Right renal pelvis (tissue), 4 donors: ENCODE results near the gene TPRA1. TPM values are rescaled to one million over a fixed set of nuclear protein-coding genes. Genes with fewer than 3 reads are reported as not detected.
"Not testable (repeated sequence)": the region's sequence is repeated elsewhere in the genome, so short reads cannot be mapped to it uniquely, and the experiment has no call there.

Experiments used
- DNase-seq, 4 donors: peaks; one replicate each; pipeline ENCODE4 v3.0.0-alpha.2; 2013; ENCODE audit warnings: low read depth in 4 of 4, low spot score in 3 of 4, missing footprints in 1 of 4
- polyA plus RNA-seq, 4 donors: library from polyadenylated mRNA; unstranded; fragments of 120-200 nt; gene quantifications; one replicate each; pipeline ENCODE4 v1.2.1, GENCODE V29; 2013; ENCODE audit not compliant: insufficient read length in 4 of 4

The TPRA1 gene
- polyA plus RNA-seq, 4 donors: 32.3 to 44.4 (median 37.9) TPM

GRCh38 chr3:127616836-127617605, 26.5 kb upstream of the TPRA1 start:
- no peak for DNase-seq

DNA sequence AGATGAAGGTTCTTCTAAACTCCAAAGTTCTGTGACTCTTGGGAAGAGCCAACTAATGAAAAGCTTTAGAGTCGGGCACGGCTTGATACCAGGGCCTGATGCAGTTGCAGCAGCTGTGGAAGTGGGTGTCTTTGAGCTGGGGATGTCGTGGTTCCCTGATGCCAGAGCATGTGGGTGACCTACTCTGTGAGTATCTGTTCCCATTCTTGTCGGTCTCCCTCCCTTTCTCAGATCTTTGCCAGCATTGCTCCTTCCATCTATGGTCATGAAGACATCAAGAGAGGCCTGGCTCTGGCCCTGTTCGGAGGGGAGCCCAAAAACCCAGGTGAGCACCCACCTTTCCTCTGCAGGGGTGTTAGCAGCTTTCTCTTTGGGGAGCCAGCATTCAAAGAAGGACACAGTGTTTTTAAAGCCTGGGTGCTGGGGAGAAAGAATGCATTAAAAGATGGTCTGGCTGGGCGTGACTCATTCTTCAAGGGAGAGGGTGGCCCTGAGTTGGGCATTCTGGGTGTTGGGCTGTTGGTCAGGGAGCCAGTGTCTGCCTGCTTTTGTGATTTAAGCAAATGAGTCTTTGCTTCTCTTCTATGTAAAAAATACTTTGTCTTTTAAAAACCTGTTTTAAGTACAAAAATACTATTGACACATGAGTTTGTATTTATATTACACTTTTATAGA, 25.2 kb upstream of the TPRA1 start:
- DNase-seq: no peak

GRCh38 chr3:127614928-127615589, 24.5 kb upstream of the TPRA1 start:
- no peak for DNase-seq

GRCh38 chr3:127613406-127613805, 22.9 kb upstream of the TPRA1 start:
- DNase-seq: no peak

- DNase-seq: no peak
Measured at GRCh38 chr3:127612966-127613365, 22.4 kb upstream of the TPRA1 start.

- no peak for DNase-seq
Measured at GRCh38 chr3:127611251-127611650, 20.7 kb upstream of the TPRA1 start.

- DNase-seq: no peak
Measured at GRCh38 chr3:127610105-127610504, 19.6 kb upstream of the TPRA1 start.

GRCh38 chr3:127608362-127608718, 17.8 kb upstream of the TPRA1 start:
- DNase-seq: no peak

GRCh38 chr3:127607675-127608361, 17.3 kb upstream of the TPRA1 start:
- DNase-seq: no peak

DNA sequence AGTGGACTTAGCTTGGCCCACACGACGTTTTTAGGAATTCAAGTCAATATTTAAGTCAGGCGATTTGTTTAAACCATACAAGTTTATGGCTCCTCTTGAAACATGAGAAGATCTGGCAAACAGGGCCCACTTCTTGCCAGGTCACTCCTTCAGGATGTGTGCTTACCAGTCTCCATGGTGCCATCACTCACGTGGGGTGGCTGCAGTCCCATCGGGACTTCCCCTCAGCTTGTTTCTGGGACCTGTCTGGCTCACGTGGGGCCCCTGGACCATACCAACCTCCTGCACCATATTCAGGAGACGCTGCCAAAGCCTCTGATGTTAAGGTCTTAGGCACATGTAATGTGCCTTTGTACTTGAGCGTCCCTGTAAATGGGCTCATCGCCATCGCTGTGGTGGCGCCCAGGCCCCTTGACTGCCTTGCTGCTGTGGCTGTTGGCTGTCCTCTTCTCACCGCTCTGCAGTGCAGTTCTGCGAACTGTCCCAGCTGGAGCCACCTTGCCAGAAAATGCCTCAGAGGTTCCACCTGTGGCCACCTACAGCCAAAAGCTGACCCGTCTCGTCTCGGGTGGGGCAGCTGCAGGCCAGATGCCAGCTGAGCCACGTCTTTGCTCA, 16.6 kb upstream of the TPRA1 start:
- no peak for DNase-seq

- DNase-seq: no peak
Measured at GRCh38 chr3:127606086-127606805, 15.7 kb upstream of the TPRA1 start.

DNA sequence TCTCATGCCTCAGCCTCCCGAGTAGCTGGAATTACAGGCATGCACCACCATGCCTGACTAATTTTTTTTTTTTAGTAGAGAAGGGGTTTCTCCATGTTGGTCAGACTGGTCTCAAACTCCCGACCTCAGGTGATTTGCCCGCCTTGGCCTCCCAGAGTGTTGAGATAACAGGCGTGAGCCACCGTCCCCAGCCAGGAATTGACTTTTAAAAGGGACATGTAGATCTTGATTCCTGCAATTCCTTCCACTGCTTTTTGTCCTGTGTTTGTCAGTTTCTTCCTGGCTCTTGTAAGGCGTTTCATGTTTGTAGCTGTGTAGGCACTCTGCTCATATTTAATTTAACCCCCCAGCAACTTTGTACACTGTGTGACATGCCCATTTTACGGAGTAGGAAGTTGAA, 15.0 kb upstream of the TPRA1 start:
- DNase-seq: not testable (repeated sequence)

DNA sequence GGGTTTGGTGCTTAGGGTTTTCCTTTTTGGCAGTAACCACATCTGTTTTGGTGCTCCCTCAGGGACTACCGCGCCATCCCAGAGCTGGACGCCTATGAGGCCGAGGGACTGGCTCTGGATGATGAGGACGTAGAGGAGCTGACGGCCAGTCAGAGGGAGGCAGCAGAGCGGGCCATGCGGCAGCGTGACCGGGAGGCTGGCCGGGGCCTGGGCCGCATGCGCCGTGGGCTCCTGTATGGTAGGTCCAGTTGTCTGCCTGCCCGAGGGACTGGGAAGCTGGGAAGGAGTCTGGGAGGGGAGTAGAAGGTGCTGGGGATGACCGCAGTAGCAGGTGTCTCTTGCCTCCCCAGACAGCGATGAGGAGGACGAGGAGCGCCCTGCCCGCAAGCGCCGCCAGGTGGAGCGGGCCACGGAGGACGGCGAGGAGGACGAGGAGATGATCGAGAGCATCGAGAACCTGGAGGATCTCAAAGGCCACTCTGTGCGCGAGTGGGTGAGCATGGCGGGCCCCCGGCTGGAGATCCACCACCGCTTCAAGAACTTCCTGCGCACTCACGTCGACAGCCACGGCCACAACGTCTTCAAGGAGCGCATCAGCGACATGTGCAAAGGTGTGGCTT, 14.1 kb upstream of the TPRA1 start:
- no peak for DNase-seq

- no peak for DNase-seq
Measured at GRCh38 chr3:127604035-127604434, 13.5 kb upstream of the TPRA1 start.

DNA sequence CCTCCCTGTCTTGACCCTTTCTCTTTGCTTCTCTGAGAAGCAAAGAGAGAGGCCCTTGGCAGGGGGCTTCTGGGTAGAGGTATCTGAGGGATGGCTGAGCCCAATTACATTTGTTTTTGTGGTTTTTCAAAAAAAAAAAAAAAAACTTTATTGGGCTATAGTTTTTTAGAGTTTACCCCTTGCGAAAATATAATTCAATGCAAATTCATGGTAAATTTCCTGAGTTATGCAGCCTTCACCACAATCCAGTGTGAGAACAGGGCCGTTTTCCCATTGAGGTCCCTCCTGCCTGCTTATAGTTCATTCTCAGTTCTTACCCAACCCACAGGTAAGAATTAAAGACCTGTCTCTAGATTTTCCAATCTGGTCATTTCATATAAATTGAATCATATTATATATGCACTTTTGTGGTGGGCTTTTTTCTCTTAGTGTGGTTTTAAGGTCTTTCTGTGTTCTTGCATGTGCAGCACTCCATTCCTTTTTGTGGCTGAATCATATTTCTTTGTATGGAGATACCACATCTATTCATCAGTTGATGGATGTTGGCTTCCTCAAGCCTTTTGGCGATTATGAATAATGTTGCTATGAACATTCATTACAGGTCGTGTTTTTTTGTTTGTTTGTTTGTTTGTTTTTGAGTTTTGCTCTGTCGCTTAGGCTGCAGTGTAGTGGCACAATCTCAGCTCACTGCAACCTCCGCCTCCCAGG, 10.4 kb upstream of the TPRA1 start:
- DNase-seq: no peak

- DNase-seq: no peak
Measured at GRCh38 chr3:127598841-127599570, 8.5 kb upstream of the TPRA1 start.

- no peak for DNase-seq
Measured at GRCh38 chr3:127597020-127597771, 6.7 kb upstream of the TPRA1 start.

DNA sequence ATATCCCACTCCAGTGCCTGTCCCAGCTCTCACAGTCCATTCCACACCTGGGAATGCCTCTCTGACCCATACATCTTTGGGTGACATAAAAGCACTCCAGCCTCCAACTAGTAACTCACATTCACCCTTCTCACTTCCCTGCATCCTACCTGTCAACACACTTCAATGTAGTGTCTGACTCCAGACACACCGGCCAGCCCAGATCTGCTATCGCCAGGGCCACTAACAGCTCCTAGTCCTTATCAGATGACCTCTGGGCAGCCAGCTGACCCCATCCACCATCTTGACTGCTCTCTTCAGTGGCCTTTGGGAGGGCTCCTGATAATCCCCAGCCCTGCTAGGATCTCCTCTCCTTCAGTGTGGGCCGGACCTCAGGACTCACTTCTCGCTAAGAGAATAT, 4.8 kb upstream of the TPRA1 start:
- DNase-seq: no peak
